Measurements from ENCODE around the gene ARSG.
"Not testable (repeated sequence)": the region's sequence is repeated elsewhere in the genome, so short reads cannot be mapped to it uniquely, and the experiment has no call there.

ARSG gene

GRCh38 chr17:68263101-68263681 is 28.1 kb upstream of the ARSG start:
- peak in 10 of 42 donors; percentile 17 to 79 (median 48) for DNase-seq
- intact Hi-C loops (cut with DNase I) = loop anchor here (5.0 kb wide), 1 partner anchor 194 kb away; the partner anchor contains the start of gene WIPI1

- intact Hi-C loops (cut with DNase I) = not testable (repeated sequence)
These were observed 25.5 kb upstream of the ARSG start for GRCh38 chr17:68265833-68266232.

GRCh38 chr17:68273722-68274121 is 17.6 kb upstream of the ARSG start:
- intact Hi-C loops (cut with DNase I) = no loop called here
- no peak for DNase-seq

More at GRCh38 chr17:68265833-68266232, 25.5 kb upstream of the ARSG start:
- DNase-seq = not testable (repeated sequence)

GRCh38 chr17:68276339-68276738 is 15.0 kb upstream of the ARSG start:
- intact Hi-C loops (cut with DNase I); DNase-seq: not testable (repeated sequence)

- intact Hi-C loops (cut with DNase I) = no loop called here
These were observed 13.5 kb upstream of the ARSG start for GRCh38 chr17:68277807-68278206.

GRCh38 chr17:68281965-68282364 is 9.3 kb upstream of the ARSG start:
- DNase-seq; intact Hi-C loops (cut with DNase I): not testable (repeated sequence)

More at GRCh38 chr17:68277807-68278206, 13.5 kb upstream of the ARSG start:
- DNase-seq = no peak

GRCh38 chr17:68288375-68288774 is 2.9 kb upstream of the ARSG start:
- no peak for DNase-seq
- intact Hi-C loops (cut with DNase I) = no loop called here

GRCh38 chr17:68288804-68289203 is 2.5 kb upstream of the ARSG start:
- intact Hi-C loops (cut with DNase I) = no loop called here
- no peak for DNase-seq

GRCh38 chr17:68289473-68289872 is 1.8 kb upstream of the ARSG start:
- intact Hi-C loops (cut with DNase I) = no loop called here
- DNase-seq = no peak

GRCh38 chr17:68289936-68290267 is 1.4 kb upstream of the ARSG start:
- peak in 2 of 42 donors; percentile 10 to 43 for DNase-seq
- intact Hi-C loops (cut with DNase I) = loop anchor here (10.0 kb wide), 1 partner anchor 145 kb away; no protein-coding TSS in a partner anchor

- peak in 39 of 42 donors; percentile 12 to 68 (median 45) for DNase-seq
- intact Hi-C loops (cut with DNase I) = loop anchor here (10.0 kb wide), 1 partner anchor 144 kb away; no protein-coding TSS in a partner anchor
These were observed 884 bp upstream of the ARSG start for GRCh38 chr17:68290268-68290954.

GRCh38 chr17:68291836-68292688 is 767 bp downstream of the ARSG start:
- peak; percentile 53 to 93 (median 81) for DNase-seq
- intact Hi-C loops (cut with DNase I) = loop anchor here (10.0 kb wide), 1 partner anchor 143 kb away; no protein-coding TSS in a partner anchor

- intact Hi-C loops (cut with DNase I) = loop anchor here (10.0 kb wide), 1 partner anchor 142 kb away; no protein-coding TSS in a partner anchor
- no peak for DNase-seq
These were observed 1.4 kb downstream of the ARSG start for GRCh38 chr17:68292689-68293040.

- no peak for DNase-seq
- intact Hi-C loops (cut with DNase I) = loop anchor here (10.0 kb wide), 1 partner anchor 141 kb away; no protein-coding TSS in a partner anchor
These were observed 2.3 kb downstream of the ARSG start for GRCh38 chr17:68293490-68294195.

GRCh38 chr17:68294196-68294555 is 2.9 kb downstream of the ARSG start:
- intact Hi-C loops (cut with DNase I) = loop anchor here (10.0 kb wide), 1 partner anchor 141 kb away; no protein-coding TSS in a partner anchor
- peak in 1 of 42 donors; percentile 12 for DNase-seq

GRCh38 chr17:68294617-68295016 is 3.3 kb downstream of the ARSG start:
- DNase-seq = peak in 25 of 42 donors; percentile 18 to 68 (median 34)
- intact Hi-C loops (cut with DNase I) = loop anchor here (10.0 kb wide), 1 partner anchor 140 kb away; no protein-coding TSS in a partner anchor

GRCh38 chr17:68295086-68295485 is 3.8 kb downstream of the ARSG start:
- DNase-seq = no peak

More at GRCh38 chr17:68295086-68295485, 3.8 kb downstream of the ARSG start:
- intact Hi-C loops (cut with DNase I) = loop anchor here (10.0 kb wide), 1 partner anchor 140 kb away; no protein-coding TSS in a partner anchor

Data from head of caudate nucleus (tissue), 42 donors.